ENCODE results near the gene PLEKHA8.

Gene PLEKHA8

GRCh38 chr7:30146127-30146612 is 118.0 kb downstream of the PLEKHA8 start:
- DNase-seq (ENCODE audit: low read depth), result no peak

- DNase-seq (ENCODE audit: low read depth), result no peak
These were observed 119.0 kb downstream of the PLEKHA8 start for GRCh38 chr7:30147223-30147622.

- no peak for DNase-seq (ENCODE audit: low read depth)
These were observed 119.6 kb downstream of the PLEKHA8 start for GRCh38 chr7:30147785-30148184.

- no peak for DNase-seq (ENCODE audit: low read depth)
These were observed 120.2 kb downstream of the PLEKHA8 start for GRCh38 chr7:30148426-30148825.

DNA sequence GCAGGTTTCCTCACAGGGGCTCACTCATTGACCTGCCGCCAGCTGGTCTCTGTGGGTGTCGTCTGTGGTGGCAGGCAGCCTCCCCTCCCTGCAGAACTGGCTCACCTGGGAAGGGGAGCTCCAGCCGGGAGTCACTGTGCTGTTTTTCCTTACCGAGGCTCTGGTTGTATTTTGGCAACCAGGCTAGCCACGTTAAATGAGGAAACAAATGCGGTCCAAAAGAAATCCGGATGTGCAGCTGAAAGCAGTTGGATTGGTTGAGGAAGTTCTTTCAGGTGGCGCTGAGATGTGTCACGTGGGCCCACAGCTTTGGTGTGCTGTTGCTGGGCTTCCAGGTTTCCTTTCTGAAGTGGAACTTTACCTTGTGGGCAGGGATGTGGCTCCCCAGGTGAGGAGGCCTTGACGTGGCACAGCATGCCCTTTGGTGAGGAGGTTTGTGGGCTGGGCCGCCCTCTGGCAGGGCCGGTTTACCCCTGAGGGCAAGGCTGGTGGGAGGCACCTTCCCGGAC is 120.8 kb downstream of the PLEKHA8 start:
- DNase-seq (ENCODE audit: low read depth), result no peak

DNA sequence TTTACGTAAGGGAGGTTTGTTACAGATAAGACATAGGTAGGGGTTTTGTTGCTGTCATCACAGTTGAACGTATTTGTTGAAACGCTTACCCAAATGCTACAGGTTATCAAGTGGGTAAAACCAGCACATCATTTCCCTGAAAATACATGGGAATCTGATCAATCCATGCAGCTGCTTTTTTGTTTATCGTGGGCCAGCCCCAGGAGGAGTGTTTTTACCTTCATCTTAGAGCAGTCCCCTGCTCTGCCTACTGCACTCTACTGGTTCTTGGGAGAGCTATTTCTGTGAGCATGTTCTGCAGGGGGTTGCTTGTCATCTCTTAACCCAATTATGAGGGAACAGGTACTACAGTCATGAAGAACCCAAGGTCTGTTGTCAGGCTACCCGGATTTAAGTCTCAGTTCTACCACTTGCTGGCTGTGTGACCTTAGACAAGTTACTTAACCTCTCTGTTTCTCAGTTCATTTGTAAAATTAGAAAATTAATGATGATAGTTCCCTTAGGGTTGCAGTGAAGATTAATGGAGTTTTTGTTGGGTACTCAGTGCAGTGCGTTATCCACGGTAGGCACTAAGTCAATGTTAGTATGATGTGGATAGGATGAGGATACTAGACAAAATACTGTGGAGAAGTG is 121.5 kb downstream of the PLEKHA8 start:
- no peak for DNase-seq (ENCODE audit: low read depth)

GRCh38 chr7:30150711-30151110 is 122.5 kb downstream of the PLEKHA8 start:
- DNase-seq (ENCODE audit: low read depth), result no peak

DNA sequence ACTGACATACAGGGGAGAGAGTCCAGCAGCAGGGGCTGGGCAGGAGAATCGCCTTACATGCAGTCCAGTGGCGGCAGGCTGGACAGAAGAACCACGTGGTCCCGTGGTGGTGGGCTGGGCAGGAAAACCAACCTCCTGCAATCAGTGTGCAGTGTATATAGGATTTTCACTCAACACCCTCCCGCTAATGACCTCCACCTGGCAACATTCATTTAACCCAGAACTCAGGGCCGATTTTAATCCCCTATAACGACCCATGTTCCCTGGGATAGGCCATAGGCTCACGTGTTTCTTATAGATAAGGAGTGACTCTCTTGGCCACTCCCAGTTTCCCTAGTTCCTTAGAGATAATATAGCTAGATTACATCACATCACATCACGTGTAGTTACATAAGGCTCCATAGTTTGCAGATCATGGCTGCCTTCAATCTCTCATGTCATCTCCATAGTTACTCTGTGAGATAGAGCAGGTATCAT is 125.9 kb downstream of the PLEKHA8 start:
- no peak for DNase-seq (ENCODE audit: low read depth)

DNA sequence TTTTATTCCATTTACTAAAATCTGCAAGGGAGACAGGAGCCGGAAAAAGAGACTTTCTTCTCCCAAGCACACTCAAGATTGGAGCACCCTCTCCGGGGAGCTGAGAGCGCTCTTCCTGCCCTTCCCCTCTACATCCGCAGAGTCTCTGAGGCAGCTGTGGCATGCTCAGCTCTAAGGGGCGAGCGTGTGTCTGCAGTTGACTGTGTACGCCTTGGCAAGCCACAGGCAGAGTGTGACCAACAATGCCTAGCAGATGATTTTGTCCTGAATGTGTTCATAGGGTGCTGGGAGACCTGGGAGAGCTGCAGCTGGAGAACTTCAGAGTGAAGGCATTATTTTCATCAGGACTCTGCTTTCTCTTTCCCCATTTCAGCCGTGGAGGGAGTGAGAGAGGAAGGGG is 127.3 kb downstream of the PLEKHA8 start:
- no peak for DNase-seq (ENCODE audit: low read depth)

DNA sequence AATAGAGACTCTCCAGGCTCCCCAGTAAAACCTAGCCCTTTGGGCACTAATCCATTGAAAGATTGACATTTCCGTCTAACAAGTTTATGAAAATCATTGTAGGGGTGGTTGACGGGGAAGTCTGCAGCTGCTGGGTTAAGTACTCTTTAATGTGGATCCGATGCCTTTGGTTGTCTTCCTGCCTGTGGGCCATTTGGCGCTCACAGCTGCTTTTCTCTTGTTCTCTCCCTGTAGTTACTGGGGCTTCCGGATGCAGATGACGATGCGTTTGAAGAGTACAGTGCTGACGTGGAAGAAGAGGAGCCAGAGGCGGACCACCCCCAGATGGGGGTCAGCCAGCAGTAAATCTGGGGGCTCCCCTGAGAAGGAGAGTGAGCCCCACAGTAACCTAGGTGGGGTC is 129.0 kb downstream of the PLEKHA8 start:
- DNase-seq (ENCODE audit: low read depth), result no peak

DNA sequence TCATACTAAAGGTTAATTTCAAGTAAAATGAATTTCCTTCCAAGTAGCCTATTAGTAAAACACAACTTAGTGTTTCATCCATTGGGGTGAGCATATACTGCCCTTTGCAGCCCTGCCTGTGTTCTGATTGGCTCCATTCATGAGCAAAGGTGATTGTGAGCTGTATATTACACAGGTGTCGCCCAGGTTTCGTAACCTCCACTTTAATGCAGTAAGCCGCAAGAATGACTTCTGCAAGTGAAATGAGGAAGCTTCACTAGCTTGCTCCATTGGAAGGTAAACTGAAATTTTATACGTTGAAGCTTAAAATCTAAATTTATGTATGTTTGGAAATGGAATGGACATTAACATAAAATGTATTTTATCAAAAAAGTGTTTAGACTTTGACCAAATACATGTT is 131.0 kb downstream of the PLEKHA8 start:
- no peak for DNase-seq (ENCODE audit: low read depth)

DNA sequence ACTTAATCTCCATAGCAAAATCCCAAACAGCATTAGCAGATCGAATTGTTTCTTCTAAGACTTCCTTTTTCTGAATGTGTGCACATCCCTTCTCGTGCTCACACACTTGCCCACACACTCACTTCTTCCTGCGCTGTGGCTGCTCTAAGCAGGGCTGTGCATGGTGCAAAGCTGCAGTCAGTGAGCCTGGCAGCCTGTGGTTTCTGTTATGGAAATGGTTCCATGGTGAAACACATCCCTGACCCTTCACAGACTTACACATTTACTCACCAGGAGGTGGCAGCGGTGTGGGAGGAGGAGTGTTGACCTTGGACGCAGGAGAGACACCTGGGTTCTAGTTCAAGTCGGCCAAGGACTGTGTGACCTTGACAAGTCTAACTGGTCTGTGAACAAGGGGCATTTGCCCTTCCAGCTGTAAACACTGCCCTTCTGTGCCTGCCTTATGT is 131.5 kb downstream of the PLEKHA8 start:
- DNase-seq (ENCODE audit: low read depth), result peak; percentile 56

DNA sequence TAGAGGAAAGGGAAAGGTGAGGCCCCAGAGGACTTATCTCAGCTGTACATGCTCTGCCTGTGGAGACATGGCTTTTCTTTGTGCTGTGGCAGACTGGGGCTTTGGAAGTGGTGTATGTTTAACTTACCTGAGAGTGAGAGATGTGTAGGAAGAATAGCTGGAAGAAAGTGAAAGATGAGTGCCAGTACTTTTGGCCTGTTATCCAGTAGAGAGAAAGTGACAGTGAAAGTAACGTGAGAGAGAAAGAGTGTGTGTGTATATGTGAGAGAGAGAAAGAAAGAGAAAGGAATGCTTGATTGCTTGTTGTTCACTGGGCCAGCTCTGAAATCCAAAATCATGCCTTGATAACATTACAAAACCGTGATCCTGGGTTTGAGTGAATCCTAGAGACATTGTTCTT is 132.1 kb downstream of the PLEKHA8 start:
- DNase-seq (ENCODE audit: low read depth), result no peak

DNA sequence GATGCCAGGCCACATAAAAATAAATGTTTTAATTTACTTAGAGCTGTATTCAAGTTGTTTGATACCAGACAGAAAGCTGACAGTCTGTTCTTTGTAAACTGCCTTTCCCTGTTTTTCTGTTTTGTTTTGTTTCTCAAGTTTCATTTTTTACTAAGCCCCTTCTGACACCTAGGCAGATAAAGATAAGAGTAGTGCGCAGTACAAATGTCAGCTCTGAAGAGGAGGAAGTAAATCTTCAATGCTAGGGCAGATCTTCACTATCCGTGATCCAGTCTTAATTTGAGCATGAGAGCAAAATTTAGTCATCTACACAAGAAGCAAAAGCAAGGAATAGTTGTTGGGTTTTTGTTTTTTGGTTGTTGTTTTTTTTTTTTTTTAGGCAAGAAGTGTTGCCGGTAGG is 133.9 kb downstream of the PLEKHA8 start:
- DNase-seq (ENCODE audit: low read depth), result no peak

- peak; percentile 82 for DNase-seq (ENCODE audit: low read depth)
These were observed 134.5 kb downstream of the PLEKHA8 start for GRCh38 chr7:30162622-30163124.

DNA sequence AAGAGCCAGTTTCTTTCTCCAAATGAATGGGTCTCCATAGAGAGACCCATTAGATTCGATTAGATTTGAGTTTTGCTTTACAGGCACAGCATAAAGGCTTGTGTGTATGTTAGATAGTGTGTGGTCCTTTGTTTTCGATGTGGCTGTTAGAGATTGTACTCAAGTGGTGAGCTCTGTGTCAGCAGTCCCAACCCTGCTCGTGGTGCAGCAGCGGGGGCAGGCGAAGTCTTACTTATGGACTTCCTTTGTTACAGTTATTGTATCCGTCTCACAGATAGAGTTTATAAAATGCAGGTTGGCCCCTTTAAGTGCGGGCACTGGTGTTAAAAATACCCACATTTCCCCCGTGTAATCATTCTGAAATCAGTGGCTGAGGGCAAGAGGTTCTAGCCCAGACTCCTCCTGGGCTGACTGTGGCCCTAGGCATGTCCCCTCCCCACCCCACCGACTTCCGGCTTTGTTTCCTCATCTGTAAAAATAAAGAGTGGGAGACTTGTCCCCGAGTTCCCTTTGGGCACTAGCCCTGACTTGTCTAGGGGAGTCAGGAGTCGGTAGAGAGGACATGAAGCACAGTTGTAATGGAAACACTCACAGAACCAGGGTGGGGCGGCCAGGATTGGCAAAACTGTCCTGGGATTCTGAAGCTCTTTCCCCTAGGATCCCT is 135.2 kb downstream of the PLEKHA8 start:
- peak; percentile 17 for DNase-seq (ENCODE audit: low read depth)

DNA sequence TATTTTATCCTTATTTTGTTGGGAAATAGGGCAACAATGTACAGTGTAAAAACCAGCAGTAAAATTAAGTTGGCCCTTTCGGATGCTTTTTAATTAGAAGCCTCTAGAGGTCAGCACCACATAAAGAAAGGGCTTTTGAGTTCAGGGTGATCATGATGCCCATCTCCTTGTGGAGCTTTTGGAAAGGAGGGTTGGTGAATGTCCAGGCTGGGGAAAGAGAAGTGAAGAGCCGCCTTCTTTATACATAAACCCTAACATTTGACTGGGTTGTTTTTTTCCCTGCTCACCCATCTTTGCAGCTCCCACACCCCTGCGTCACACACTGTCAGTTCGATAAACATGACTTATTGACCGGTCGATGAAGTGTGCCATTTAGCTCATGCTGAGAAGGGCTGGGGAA is 136.4 kb downstream of the PLEKHA8 start:
- DNase-seq (ENCODE audit: low read depth), result peak; percentile 83

- no peak for DNase-seq (ENCODE audit: low read depth)
These were observed 137.4 kb downstream of the PLEKHA8 start for GRCh38 chr7:30165590-30165989.

- DNase-seq (ENCODE audit: low read depth), result no peak
These were observed 138.1 kb downstream of the PLEKHA8 start for GRCh38 chr7:30166155-30166840.

GRCh38 chr7:30166841-30167235 is 138.6 kb downstream of the PLEKHA8 start:
- DNase-seq (ENCODE audit: low read depth), result no peak

GRCh38 chr7:30167901-30168300 is 139.7 kb downstream of the PLEKHA8 start:
- no peak for DNase-seq (ENCODE audit: low read depth)

DNA sequence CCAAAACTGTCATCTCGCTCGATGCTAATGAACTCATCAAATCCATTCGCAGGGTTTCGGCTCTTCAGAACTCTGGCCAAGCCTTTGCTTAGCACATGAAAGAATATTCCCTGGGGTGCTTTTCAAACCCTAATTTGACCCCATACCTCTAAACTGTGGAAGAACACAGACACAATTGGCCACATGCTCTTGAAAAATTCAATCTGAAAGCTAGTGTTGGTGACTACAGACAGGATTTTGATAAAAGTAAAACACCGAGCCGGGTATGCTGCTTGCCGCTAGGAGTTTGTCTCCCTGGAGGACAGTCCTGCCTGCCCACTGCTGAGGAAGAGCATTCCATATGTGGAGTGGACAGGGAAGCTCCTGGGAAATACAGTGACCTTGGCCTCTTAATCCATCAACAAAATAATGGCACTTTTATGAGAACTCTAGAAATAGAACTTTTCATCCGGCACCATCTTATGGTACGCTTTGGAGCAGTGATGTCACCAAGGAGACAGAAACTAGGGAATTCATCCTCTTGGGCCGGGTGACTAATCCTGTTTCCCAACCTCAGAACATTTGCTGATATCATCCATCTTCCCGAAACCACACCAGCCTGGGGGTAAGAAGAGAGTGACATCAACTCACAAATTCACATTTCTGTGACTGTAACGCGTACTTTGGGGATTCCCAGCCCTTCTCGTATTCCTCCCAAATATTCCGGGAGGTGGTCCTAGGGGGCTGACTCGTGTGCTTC is 140.8 kb downstream of the PLEKHA8 start:
- DNase-seq (ENCODE audit: low read depth), result peak; percentile 96

All from ELR (cell line).